GM18511 (cell line): ENCODE measurements around the gene IL10RA.
"Not testable (repeated sequence)": the region's sequence is repeated elsewhere in the genome, so short reads cannot be mapped to it uniquely, and the experiment has no call there.

ENCODE experiments used
- ATAC-seq: cut with Tn5 transposase; IDR thresholded peaks from one replicate; pipeline ENCODE4 v1.9.1; 2021; ENCODE audit warnings: mild to moderate bottlenecking, moderate library complexity; ENCODE audit not compliant: unreplicated experiment

The IL10RA gene

DNA sequence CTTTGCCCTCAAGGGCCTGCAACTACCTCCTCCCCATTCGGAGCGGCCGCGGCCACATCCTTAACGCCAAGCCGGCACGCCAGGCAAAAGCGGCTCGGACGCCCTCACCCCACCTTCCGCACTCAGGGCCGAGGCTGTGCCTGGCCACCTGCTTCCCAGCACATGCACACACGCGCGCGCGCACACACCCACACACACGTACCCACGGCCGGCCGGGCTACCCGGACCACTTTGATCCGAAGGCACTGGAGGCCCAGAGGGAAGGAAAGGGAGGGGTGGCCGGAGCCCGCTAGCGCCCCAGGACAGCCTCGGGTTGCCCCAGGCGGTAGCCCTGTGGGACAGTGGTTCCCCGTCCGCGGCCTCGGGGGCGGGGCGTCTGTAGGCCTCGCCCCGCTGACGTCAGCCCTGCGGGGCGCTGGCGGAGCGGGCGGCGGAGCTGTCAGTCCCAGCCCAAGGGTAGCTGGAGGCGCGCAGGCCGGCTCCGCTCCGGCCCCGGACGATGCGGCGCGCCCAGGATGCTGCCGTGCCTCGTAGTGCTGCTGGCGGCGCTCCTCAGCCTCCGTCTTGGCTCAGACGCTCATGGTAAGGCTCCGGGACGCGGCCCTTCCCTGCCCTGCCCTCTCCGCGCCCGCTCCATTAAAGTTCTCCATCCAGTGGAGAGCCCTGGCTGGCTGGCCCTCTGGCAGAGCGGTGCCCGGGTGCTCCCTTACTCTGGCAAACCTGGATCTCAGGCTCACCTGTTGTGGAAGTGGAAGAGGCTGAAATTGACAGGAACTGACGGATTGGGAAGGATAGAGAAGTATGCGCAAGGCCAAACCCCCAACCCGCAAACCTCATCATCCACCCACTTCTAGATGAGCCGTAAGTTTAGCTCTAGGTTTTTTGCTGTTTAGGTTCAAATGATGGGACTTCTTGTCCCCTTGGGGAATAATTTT lies at the start of gene IL10RA:
IL10RA (plus strand) TSS at position 442 of the 935 bp plus-strand sequence; CDS start at position 516, 74 bp downstream.
- ATAC-seq, result peak; percentile 90

DNA sequence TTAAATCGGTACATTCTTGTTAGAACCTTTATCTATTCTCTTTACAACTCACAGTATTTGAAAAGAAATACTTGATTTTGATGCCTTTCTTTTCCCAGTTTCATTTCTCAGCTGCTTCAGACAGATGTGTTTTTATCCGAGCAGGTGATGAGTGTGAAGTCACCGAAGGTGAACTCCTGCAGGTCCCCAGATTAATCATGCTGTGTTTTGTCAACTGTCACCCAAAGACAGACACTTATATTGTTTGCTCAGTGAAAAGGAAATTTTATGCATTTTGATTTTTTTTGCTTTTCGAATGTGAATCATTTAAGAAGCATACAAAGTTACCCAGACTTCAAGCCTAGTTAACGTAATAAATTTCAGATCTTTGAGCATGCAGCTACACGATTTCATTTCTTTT lies 49.2 kb upstream of the IL10RA start:
- no peak for ATAC-seq

DNA sequence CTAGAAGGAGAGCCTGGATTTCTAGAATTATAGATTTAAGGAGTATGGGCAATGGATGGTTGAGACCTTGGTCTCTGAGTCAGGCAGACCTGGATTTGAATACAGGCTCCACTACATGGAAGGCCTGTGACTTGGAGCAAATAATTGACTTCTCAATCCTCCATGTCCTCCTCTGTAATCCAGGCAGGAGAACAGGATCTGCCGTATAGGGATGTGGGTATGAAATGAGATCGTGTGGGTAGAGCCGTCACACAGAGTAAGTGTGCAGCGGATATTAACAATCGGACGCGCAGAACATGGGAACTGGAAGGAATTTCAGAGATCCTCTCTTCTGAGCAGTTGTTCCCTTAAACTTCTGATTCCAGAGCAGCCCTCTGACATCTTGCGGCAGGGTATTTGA lies 45.5 kb upstream of the IL10RA start:
- ATAC-seq, result no peak

DNA sequence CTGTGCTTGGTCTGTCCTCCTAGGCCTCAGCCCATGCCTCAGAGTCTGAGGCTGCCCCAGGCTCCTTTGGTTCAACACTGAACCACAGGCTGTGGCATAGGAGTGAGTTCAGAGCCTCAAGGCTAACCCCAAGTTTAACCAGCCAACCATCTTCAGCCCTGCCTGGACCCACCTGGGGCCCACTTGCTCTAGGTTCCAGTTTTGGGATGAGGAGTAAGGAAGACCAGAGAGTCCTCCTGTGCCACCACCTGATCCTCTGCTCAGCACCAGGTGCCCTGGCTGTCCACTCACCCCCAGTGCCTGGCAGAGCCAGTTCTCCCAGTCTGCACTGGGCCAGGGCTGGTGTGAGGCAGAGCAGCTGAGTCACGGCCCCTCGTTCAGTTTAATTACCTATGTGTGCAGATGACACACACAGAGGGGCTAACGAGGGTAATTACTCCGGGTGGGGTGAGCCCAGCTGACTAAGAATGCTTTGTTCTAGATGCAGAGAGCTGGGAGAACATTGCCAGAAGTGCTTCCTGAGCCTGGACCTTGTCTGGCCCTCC lies 45.0 kb upstream of the IL10RA start:
- ATAC-seq, result no peak

DNA sequence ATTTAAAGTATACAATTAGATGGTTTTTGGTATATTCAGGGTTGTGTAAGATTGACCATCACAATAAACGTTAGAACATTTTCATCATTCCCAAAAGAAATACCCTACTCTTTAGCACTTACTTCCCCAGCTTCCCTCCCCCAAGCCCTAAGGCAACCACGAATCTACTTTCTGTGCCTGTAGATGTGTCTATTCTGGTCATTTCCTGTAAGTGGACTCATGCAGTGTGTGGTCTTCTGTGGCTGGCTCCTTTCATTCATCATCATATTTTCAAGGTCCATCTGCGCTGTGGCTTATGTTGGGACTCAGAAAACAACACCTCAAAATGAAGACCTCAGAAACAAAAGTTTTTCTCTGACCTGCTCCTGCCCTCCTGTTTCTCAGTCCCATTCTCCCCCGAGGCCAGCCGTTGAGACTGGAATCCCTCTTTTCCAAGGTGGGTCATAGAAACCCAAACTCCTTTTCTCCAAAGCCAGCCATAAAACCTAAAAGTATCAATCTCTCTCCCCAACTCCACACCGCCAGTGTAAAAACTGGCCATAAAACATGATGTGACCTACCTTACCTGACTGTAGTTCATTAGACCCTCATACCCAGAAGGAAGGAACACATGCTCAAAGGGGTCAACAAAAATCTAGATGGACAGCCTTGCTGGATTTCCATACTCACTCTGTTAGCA lies 44.1 kb upstream of the IL10RA start:
- ATAC-seq, result no peak

DNA sequence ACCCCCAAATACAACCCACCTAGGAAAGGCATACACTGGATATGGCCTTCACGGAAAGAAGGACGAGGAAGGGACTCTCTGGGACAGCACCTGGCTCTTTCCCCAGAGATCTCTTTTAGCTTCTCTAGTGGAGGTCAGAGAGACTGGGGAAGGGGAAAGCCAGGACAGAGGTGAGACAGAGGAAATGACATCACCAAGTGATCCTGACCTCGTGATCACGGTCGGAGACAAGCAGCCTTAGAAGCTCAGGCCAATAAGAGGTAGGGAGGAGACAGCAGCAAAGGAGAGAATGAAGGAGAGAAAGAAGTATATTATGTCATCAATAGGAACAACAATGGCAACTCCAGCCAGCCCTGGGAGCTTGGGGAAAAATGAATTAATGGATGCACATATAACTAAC lies 41.6 kb upstream of the IL10RA start:
- ATAC-seq, result no peak

- ATAC-seq, result no peak
Observed at GRCh38 chr11:117945047-117945810, 41.0 kb upstream of the IL10RA start.

DNA sequence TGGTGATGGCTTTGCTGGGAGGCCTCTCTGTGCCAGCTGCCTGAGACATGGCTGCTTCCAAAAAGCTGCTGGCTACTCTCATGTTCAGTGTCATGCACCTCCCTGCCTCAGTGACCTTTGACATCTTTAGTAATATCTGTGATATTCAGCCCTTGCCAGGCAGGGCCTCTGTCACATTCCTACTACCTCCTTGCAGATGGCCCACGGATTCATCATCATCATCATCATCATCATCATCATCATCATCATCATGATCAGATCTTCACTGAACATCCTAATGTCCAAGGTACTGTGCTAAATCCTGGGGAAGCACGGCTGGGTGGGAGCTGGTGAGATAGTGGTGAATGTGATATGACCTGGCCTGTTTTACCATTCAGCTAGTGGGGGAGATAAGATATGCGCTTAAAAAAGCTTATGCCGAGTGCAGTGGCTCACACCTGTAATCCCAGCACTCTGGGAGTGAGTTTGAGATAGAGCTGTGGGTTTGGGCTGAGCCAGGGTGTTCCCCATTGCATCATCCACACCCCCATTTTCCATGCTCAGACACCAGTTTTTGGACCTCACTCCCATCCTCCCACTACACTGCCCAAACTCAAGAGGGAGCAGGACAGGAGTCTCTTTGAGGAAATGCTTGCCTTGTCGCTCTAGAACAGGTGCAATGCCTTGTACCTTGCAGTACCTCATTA lies 39.9 kb upstream of the IL10RA start:
- no peak for ATAC-seq

DNA sequence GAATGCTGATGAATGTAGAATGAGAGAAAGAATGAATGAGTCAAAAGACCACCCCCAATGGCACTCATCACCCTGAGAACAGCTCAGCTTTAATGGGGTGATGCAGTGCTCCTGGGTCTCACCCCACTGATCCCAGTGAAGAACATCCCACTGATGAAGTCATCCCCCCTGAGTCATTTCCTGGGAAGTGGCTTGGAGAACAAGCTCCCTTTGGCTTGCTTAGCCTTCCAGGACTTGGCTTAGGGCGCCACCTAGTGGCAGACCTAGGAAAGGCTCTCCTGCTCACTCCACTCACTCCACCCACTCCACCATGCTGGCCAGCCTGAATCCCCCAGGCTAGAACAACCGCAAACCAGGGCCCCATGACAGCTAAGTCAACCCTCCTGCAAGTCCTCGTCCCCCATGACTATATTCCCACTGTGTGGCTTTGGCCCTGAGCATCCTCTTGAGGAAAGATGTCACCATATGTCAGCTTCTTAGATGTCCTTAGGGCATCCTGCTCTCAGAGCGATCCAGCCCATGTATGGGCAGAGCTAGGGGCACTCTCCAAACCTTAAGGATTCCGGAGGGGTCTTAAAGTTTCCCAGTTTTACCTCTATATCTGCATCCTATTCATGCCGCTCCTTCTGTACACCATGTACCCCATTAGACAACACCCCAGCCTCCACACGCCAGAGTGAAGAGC lies 39.2 kb upstream of the IL10RA start:
- ATAC-seq, result no peak

DNA sequence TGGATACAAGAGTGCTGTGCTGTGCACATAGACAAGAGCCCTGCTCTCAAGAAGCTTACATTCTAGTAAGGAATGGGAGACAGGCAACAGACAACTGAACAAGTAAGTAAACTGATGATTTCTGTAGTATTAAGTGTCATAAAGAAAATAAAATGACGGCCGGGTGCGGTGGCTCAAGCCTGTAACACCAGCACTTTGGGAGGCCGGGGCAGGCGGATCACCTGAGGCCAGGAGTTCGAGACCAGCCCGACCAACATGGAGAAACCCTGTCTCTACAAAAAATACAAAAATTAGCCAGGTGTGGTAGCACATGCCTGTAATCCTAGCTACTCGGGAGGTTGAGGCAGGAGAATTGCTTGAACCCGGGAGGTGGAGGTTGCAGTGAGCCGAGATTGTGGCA lies 38.4 kb upstream of the IL10RA start:
- not testable (repeated sequence) for ATAC-seq

DNA sequence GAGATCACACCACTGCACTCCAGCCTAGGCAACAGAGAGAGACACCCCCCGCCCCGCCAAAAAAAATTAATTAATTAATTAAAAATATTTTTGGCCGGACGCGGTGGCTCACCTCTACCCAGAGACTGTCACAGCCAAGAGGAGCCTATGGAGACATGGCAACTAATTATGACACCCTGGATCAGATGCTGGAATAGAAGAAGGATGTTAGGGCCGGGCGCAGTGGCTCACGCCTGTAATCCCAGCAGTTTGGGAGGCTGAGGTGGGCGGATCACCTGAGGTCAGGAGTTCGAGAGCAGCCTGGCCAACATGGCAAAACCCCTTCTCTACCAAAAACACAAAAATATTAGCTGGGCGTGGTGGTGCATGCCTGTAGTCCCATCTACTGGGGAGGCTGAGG lies 37.7 kb upstream of the IL10RA start:
- ATAC-seq, result not testable (repeated sequence)

GRCh38 chr11:117949062-117949461 lies 37.1 kb upstream of the IL10RA start:
- ATAC-seq, result no peak

- ATAC-seq, result no peak
Observed at GRCh38 chr11:117950301-117950700, 35.9 kb upstream of the IL10RA start.

GRCh38 chr11:117950993-117951961 lies 34.9 kb upstream of the IL10RA start:
- ATAC-seq, result peak; percentile 67

DNA sequence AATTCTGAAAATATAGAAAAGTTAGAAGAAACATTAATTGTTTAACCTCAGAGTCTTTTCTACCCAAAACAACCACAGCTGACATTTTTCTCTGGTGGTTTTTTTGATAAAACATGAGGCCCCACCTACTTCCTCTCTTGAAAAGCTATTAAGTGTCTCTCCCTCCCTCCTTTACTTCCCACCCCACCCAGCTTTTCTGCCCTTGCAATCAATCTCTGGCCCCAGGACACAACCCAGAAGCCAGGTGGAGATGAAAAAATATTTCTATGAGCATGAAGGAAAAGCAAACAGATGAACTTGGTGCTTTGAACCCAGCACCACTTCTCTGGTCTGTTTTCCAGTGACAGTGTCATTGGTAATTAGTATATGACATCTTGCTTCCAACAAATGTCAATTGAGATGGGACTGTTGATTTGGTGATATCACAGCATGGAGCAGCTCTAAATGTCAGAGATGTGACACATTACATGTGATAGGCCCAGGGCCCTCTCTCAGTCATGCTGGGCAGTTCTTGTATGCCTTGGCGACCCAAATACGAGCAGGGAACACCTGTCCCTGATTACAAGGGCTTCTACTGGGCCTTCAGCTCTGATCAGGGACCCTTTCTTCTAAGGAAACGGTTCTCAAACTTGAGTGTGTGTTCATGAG lies 33.0 kb upstream of the IL10RA start:
- no peak for ATAC-seq

DNA sequence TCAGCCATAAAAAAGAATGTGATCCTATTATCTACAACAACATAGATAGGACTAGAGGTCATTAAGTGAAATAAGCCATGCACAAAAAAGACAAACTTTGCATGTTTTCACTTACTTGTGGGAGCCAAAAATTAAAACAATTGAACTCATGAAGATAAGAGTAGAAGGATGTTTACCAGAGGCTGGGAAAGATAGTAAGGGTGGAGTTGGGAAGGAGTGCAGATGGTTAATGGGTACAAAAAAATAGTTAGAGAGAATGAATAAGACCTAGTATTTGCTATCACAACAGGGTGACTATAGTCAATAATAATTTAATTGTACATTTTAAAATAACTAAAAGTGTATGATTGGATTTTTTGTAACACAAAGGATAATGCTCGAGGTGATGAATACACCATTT lies 27.2 kb upstream of the IL10RA start:
- no peak for ATAC-seq

DNA sequence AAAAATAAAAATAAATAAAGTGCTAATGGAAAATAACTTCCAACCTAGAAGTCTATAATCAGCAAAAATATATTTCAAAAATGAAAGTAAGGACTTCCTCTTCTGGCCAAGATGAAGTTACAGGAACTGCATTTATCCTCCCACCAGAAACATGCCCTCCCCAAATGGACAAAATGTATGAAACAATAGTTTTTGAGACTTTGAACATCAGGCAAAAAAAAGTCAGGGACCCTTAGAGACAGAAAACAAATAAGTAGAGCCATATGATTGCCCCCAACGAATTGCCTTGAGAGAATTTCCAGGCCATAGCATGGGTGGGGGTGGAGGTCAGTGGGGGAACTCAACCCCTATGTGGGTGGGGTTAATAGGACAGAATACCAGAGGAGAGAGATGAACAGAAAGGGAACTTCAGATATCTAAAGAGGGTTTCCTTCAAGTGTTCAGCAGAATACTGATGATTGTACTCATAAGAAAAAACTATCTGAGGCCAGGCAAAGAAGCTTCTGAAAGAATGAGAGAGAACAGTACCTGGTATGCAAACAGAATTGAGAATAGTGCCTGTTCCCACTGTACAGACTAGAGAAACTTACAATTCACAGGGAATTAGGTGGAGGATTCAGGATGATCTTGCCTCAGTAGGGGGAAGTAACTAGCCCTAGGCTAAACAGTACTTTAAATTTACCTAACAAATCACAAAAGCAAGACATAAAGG lies 26.6 kb upstream of the IL10RA start:
- no peak for ATAC-seq

- no peak for ATAC-seq
Observed at GRCh38 chr11:117960406-117960805, 25.8 kb upstream of the IL10RA start.
